ENCODE data around the gene IZUMO3.
A peak's percentile ranks its signal among the peaks of the same experiment; 100 is the strongest.
"Not testable (repeated sequence)": the region's sequence is repeated elsewhere in the genome, so short reads cannot be mapped to it uniquely, and the experiment has no call there.

The IZUMO3 gene

DNA sequence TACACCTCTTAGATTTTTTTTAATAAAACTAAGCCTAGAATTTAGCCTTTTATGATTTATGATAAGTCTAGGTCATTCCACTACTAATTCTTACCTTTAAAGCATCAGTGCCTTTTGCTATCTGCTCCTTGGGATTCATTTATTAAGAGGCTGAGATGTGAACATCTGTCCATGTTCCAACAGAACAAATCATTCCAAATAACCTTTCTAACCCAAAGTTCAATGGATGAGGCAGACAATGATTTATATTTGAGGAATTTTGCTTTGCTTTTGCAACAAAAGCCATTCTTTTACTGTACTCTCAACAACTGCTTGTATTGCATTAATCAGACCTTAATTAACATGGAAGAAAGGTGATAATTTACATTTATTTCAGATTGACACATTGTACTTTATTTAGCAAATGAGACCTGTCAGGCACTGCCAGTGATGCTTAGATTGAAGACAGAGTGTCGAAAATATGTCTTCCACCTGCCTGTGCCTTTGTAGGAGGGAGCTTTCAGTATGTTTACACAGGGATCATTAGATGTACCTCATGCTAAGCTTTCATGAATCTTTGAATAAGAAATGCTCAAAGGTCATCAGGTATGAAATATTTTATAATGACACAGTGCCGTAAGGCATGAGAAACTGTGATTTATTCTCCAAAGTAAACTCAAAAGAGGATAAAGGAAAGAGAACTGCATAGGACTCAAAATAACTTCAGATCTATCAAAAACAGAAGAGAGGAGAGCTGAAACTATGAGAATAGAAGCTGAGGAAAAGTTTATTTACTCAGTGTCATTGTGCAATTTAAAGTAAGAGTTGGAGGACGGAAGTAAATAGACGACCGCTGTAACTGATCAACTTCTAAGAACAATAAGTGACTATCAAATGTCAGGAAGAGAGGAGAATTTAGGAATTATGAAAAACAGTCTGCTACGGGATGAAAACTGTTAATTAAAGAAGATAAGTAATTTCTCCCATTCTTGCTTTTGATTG, 36.7 kb upstream of the IZUMO3 start:
- H3K9me3 ChIP-seq (replicated peaks in 1 of 2; ENCODE audit: control insufficient read depth in 2 of 2, insufficient read depth in 1 of 2, low read depth in 1 of 2, low read length in 2 of 2) = peaks cover 0 to 10% of the 10 kb centered on the region in 2 donors
- no peak overlapping the region for H3K4me3 ChIP-seq (ENCODE audit: low read length in 2 of 2)
- H3K18ac ChIP-seq (ENCODE audit: low read length) = no peak overlapping the region
- H3K4ac ChIP-seq (ENCODE audit: low read length) = no peak overlapping the region
- H3K79me1 ChIP-seq (ENCODE audit: low read depth, low read length) = no peaks in the 10 kb centered on the region
- no peak overlapping the region for H2BK120ac ChIP-seq (ENCODE audit: low read depth, low read length)
- H3K14ac ChIP-seq (ENCODE audit: low read length) = no peak overlapping the region
- H2BK12ac ChIP-seq (ENCODE audit: low read length) = no peak overlapping the region
- H2AK5ac ChIP-seq (ENCODE audit: low read depth, low read length) = no peak overlapping the region
- DNase-seq (ENCODE audit: low spot score) = no peak
- no peak overlapping the region for H2BK5ac ChIP-seq (ENCODE audit: low read length)
- no peak overlapping the region for H2BK15ac ChIP-seq (ENCODE audit: low read length)
- H3K23ac ChIP-seq (ENCODE audit: low read depth, low read length, poor library complexity) = no peak overlapping the region
- H4K91ac ChIP-seq (ENCODE audit: low read depth, low read length, poor library complexity) = no peak overlapping the region
- no peaks in the 10 kb centered on the region for H3K27me3 ChIP-seq (ENCODE audit: control insufficient read depth in 3 of 3, insufficient read depth in 3 of 3, low read depth in 1 of 3, low read length in 3 of 3)
- no CpG with 5 or more reads among the region's 6 CpGs for WGBS, 2 donors (ENCODE audit: extremely low coverage in 2 of 2, insufficient read length in 2 of 2, insufficient replicate concordance in 1 of 2)
- no peak overlapping the region for H2AFZ ChIP-seq (ENCODE audit: low read length)
- no peaks in the 10 kb centered on the region for H3K36me3 ChIP-seq (replicated peaks in 1 of 2; ENCODE audit: control insufficient read depth in 2 of 2, insufficient read depth in 2 of 2, low read length in 2 of 2)
- no peak overlapping the region for H4K8ac ChIP-seq (ENCODE audit: low read depth, low read length)
- no peaks in the 10 kb centered on the region for H3K4me1 ChIP-seq (ENCODE audit: control insufficient read depth in 2 of 2, insufficient read depth in 1 of 2, low read depth in 1 of 2, low read length in 2 of 2)
- H3K9ac ChIP-seq (ENCODE audit: low read depth, low read length, poor library complexity) = no peak overlapping the region
- H3K4me2 ChIP-seq (ENCODE audit: insufficient read depth, low read length, poor library complexity, severe bottlenecking) = no peak overlapping the region
- no peak overlapping the region for H3K27ac ChIP-seq (replicated peaks; ENCODE audit: low read length)

DNA sequence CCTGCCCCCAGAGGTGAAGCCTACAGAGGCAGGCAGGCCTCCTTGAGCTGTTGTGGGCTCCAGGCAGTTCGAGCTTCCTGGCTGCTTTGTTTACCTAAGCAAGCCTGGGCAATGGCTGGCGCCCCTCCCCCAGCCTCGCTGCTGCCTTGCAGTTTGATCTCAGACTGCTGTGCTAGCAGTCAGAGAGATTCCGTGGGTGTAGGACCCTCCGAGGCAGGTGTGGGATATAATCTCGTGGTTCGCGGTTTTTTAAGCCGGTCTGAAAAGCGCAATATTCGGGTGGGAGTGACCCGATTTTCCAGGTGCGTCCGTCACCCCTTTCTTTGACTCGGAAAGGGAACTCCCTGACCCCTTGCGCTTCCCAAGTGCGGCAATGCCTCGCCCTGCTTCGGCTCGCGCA, 34.3 kb upstream of the IZUMO3 start:
- not testable (repeated sequence) for H4K91ac ChIP-seq (ENCODE audit: low read depth, low read length, poor library complexity); H2BK12ac ChIP-seq (ENCODE audit: low read length); H3K27me3 ChIP-seq (ENCODE audit: control insufficient read depth in 3 of 3, insufficient read depth in 3 of 3, low read depth in 1 of 3, low read length in 3 of 3); H2BK15ac ChIP-seq (ENCODE audit: low read length); H3K9ac ChIP-seq (ENCODE audit: low read depth, low read length, poor library complexity); H3K4me2 ChIP-seq (ENCODE audit: insufficient read depth, low read length, poor library complexity, severe bottlenecking); H2BK5ac ChIP-seq (ENCODE audit: low read length); H2BK120ac ChIP-seq (ENCODE audit: low read depth, low read length); DNase-seq (ENCODE audit: low spot score); H3K4me1 ChIP-seq (ENCODE audit: control insufficient read depth in 2 of 2, insufficient read depth in 1 of 2, low read depth in 1 of 2, low read length in 2 of 2); H3K4ac ChIP-seq (ENCODE audit: low read length); H3K18ac ChIP-seq (ENCODE audit: low read length); H3K36me3 ChIP-seq (replicated peaks in 1 of 2; ENCODE audit: control insufficient read depth in 2 of 2, insufficient read depth in 2 of 2, low read length in 2 of 2); H3K14ac ChIP-seq (ENCODE audit: low read length); H2AK5ac ChIP-seq (ENCODE audit: low read depth, low read length); H3K9me3 ChIP-seq (replicated peaks in 1 of 2; ENCODE audit: control insufficient read depth in 2 of 2, insufficient read depth in 1 of 2, low read depth in 1 of 2, low read length in 2 of 2); H3K27ac ChIP-seq (replicated peaks; ENCODE audit: low read length); H3K4me3 ChIP-seq (ENCODE audit: low read length in 2 of 2); H4K8ac ChIP-seq (ENCODE audit: low read depth, low read length); H3K79me1 ChIP-seq (ENCODE audit: low read depth, low read length); H3K23ac ChIP-seq (ENCODE audit: low read depth, low read length, poor library complexity)
- H2AFZ ChIP-seq (ENCODE audit: low read length) = peak overlapping the region; percentile 45
- WGBS, 2 donors (ENCODE audit: extremely low coverage in 2 of 2, insufficient read length in 2 of 2, insufficient replicate concordance in 1 of 2) = no CpG with 5 or more reads among the region's 21 CpGs

DNA sequence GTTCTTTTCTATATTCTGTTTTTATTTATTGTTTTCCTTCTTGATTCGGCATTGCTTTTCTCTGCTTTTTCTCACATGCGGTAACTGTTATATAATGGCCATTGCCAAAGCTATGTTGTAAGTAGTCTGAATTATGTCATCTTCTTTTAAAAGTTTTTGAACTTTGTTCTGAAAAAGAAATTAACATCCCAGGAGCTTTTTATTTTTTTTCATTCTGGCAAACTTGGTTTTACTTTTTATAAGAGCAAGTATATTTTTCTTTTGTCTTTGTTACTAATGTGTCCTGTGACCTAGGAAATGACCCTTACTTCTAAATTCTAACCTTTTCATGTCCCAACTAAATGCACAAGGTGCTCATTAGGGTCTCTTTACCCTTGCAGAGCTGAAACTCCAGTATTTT, 26.7 kb upstream of the IZUMO3 start:
- no peaks in the 10 kb centered on the region for H3K79me1 ChIP-seq (ENCODE audit: low read depth, low read length)
- no peaks in the 10 kb centered on the region for H3K9me3 ChIP-seq (replicated peaks in 1 of 2; ENCODE audit: control insufficient read depth in 2 of 2, insufficient read depth in 1 of 2, low read depth in 1 of 2, low read length in 2 of 2)
- no peak overlapping the region for H2BK12ac ChIP-seq (ENCODE audit: low read length)
- H3K36me3 ChIP-seq (replicated peaks in 1 of 2; ENCODE audit: control insufficient read depth in 2 of 2, insufficient read depth in 2 of 2, low read length in 2 of 2) = no peaks in the 10 kb centered on the region
- no peak overlapping the region for H4K8ac ChIP-seq (ENCODE audit: low read depth, low read length)
- H3K23ac ChIP-seq (ENCODE audit: low read depth, low read length, poor library complexity) = no peak overlapping the region
- H2AFZ ChIP-seq (ENCODE audit: low read length) = no peak overlapping the region
- no peak overlapping the region for H2BK5ac ChIP-seq (ENCODE audit: low read length)
- H3K4me1 ChIP-seq (ENCODE audit: control insufficient read depth in 2 of 2, insufficient read depth in 1 of 2, low read depth in 1 of 2, low read length in 2 of 2) = no peaks in the 10 kb centered on the region
- no peak overlapping the region for H3K4me2 ChIP-seq (ENCODE audit: insufficient read depth, low read length, poor library complexity, severe bottlenecking)
- H3K27ac ChIP-seq (replicated peaks; ENCODE audit: low read length) = no peak overlapping the region
- H3K9ac ChIP-seq (ENCODE audit: low read depth, low read length, poor library complexity) = no peak overlapping the region
- H3K4me3 ChIP-seq (ENCODE audit: low read length in 2 of 2) = no peak overlapping the region
- H3K27me3 ChIP-seq (ENCODE audit: control insufficient read depth in 3 of 3, insufficient read depth in 3 of 3, low read depth in 1 of 3, low read length in 3 of 3) = no peaks in the 10 kb centered on the region
- H4K91ac ChIP-seq (ENCODE audit: low read depth, low read length, poor library complexity) = no peak overlapping the region
- no peak for DNase-seq (ENCODE audit: low spot score)
- H2BK120ac ChIP-seq (ENCODE audit: low read depth, low read length) = no peak overlapping the region
- H2AK5ac ChIP-seq (ENCODE audit: low read depth, low read length) = no peak overlapping the region
- no peak overlapping the region for H3K14ac ChIP-seq (ENCODE audit: low read length)
- no peak overlapping the region for H3K4ac ChIP-seq (ENCODE audit: low read length)
- no peak overlapping the region for H2BK15ac ChIP-seq (ENCODE audit: low read length)
- no CpG with 5 or more reads among the region's 2 CpGs for whole genome bisulfite sequencing, 2 donors (ENCODE audit: extremely low coverage in 2 of 2, insufficient read length in 2 of 2, insufficient replicate concordance in 1 of 2)
- H3K18ac ChIP-seq (ENCODE audit: low read length) = no peak overlapping the region

DNA sequence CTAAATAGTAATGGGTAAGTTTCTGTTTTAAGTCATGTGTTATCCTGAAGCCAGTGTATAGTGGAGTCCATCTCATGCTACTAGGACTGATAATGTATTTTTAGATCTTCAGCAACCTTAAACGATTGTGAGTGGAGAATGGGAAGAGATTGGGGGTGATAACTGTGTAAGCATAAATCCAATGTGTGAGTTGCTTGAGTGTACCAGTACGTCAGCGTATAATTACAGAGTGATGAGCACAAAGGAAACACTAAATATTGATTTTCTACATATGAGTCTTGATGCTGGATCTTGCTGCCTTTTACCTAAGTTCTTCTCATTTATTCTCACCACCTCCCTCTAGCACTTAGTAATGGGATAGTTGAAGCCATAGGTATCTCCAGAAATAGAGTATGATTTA, 16.3 kb upstream of the IZUMO3 start:
- no peaks in the 10 kb centered on the region for H3K79me1 ChIP-seq (ENCODE audit: low read depth, low read length)
- no peaks in the 10 kb centered on the region for H3K27me3 ChIP-seq (ENCODE audit: control insufficient read depth in 3 of 3, insufficient read depth in 3 of 3, low read depth in 1 of 3, low read length in 3 of 3)
- no CpG with 5 or more reads among the region's 3 CpGs for WGBS, 2 donors (ENCODE audit: extremely low coverage in 2 of 2, insufficient read length in 2 of 2, insufficient replicate concordance in 1 of 2)
- H4K8ac ChIP-seq (ENCODE audit: low read depth, low read length) = no peak overlapping the region
- no peaks in the 10 kb centered on the region for H3K4me1 ChIP-seq (ENCODE audit: control insufficient read depth in 2 of 2, insufficient read depth in 1 of 2, low read depth in 1 of 2, low read length in 2 of 2)
- DNase-seq (ENCODE audit: low spot score) = no peak
- no peaks in the 10 kb centered on the region for H3K36me3 ChIP-seq (replicated peaks in 1 of 2; ENCODE audit: control insufficient read depth in 2 of 2, insufficient read depth in 2 of 2, low read length in 2 of 2)
- H2BK15ac ChIP-seq (ENCODE audit: low read length) = no peak overlapping the region
- H3K4me3 ChIP-seq (ENCODE audit: low read length in 2 of 2) = no peak overlapping the region
- no peak overlapping the region for H2BK12ac ChIP-seq (ENCODE audit: low read length)
- H3K9me3 ChIP-seq (replicated peaks in 1 of 2; ENCODE audit: control insufficient read depth in 2 of 2, insufficient read depth in 1 of 2, low read depth in 1 of 2, low read length in 2 of 2) = peaks cover 0 to 1% of the 10 kb centered on the region in 2 donors
- no peak overlapping the region for H3K9ac ChIP-seq (ENCODE audit: low read depth, low read length, poor library complexity)
- no peak overlapping the region for H3K4ac ChIP-seq (ENCODE audit: low read length)
- H3K4me2 ChIP-seq (ENCODE audit: insufficient read depth, low read length, poor library complexity, severe bottlenecking) = no peak overlapping the region
- H3K23ac ChIP-seq (ENCODE audit: low read depth, low read length, poor library complexity) = no peak overlapping the region
- H2AK5ac ChIP-seq (ENCODE audit: low read depth, low read length) = no peak overlapping the region
- no peak overlapping the region for H2BK5ac ChIP-seq (ENCODE audit: low read length)
- no peak overlapping the region for H3K14ac ChIP-seq (ENCODE audit: low read length)
- H4K91ac ChIP-seq (ENCODE audit: low read depth, low read length, poor library complexity) = no peak overlapping the region
- H2AFZ ChIP-seq (ENCODE audit: low read length) = no peak overlapping the region
- no peak overlapping the region for H3K27ac ChIP-seq (replicated peaks; ENCODE audit: low read length)
- H2BK120ac ChIP-seq (ENCODE audit: low read depth, low read length) = no peak overlapping the region
- H3K18ac ChIP-seq (ENCODE audit: low read length) = no peak overlapping the region

Data from neuronal stem cell (in vitro differentiated cells).